HG03439 (cell line): Measurements from ENCODE around the gene VAC14.

ENCODE experiments used
- ATAC-seq: cut with Tn5 transposase; IDR thresholded peaks from one replicate; pipeline ENCODE4 v1.9.1; 2021; ENCODE audit warnings: mild to moderate bottlenecking, moderate library complexity; ENCODE audit not compliant: unreplicated experiment

Gene VAC14

DNA sequence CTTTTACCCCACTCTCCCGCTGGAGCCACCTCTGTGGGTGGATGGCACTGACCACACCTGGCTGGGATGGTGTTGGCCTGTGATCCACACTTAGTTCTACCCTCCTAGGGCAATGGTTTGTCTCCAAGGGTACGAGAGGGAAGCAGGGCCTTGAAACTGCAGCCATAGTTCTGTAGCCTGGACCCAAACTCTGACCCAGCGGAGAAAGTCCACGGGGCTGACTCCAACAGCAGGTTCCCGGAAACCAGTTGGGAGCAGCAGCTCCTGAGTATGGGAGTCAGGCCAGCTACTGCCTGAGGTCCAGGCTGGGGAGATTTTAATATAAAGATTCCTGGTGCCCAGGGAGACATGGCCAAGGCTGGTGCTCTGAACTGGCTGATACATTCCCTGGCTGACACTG lies 91.5 kb downstream of the VAC14 start:
- no peak for ATAC-seq

DNA sequence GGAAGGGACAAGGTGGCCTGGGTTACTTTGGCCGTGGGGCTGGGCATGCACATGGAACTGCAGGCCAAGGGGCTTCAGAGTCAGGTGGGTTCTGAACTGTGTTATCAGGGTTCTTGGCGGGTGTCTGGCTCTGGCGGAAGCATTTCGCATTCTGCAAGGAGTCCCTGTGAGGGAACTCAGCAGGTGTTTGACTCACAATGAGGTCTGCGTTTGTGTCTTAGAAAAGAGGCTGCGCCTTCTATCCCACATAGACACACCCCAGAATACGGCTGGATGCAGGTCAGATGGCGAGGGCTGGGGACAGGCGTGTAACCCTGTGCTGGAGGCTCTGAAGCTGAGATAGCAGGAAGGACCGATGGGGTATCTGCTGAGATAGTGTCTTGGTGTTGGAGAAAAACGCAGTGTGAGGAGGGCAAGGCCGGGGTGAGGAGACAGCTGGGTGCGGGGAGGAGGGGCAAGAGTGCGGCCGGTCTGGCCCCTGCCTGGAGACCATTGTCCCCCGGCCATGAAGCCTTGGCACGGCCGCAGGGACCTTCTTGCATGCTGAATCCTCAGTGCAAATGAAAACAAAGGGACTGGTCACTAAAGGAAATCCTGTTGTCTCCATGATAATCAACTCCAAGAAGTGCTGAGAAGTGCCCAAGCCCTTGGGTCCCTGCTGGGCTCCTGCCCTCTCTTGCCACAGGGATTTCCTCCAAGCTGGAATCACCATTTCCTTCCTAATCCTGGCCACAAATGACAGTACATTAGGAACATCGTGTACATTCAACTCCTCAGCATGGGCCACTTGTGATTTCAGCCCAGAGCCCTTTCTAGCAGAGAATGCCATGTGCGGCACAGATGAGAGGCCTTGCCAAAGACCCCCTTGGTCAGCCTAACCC lies 92.4 kb downstream of the VAC14 start:
- no peak for ATAC-seq

DNA sequence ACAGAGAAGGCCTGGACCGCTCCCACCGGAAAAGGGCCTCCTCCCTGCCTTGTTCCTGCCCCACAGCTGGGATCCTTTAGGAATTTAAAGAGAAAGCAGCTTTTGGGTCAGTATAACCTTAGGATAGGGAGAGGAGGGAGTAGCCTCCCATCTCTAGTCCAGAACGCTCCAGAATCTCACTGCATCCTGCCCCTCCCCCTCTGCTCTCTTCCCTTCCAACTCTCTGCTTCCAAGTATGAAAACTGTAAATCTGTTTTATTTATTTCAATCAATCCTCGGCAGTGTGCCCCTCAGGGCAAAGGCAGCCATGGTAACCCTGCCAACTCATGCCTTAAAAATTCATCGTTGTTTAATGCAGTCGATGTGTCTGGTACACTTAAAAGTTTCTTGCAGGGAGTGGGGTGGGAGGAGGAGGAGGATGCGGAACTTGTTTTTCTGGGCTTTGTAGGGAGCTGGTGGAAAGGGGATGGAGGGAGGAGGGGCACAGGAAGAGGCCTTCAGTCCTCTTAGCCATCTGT lies 94.0 kb downstream of the VAC14 start:
- no peak for ATAC-seq

DNA sequence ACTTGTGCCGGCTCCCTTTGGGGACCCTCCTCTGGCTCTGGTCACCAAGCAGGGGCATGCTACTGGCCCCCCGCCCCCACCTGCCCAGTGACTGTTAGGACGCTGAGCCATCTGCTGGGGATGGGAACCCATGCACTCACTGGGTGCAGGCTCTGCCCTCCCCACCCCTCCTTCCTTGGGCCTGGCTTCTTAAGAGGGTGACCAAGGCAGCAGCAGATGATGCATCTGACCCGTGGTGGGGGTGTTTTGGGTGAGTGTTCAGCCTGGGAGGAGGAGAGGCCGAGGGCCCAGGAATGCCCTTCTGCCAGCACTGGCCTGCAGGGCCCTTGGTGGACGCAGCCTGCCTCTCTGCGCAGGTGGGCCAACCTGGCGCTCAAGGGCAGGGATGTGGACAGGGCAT lies 95.9 kb downstream of the VAC14 start:
- no peak for ATAC-seq

DNA sequence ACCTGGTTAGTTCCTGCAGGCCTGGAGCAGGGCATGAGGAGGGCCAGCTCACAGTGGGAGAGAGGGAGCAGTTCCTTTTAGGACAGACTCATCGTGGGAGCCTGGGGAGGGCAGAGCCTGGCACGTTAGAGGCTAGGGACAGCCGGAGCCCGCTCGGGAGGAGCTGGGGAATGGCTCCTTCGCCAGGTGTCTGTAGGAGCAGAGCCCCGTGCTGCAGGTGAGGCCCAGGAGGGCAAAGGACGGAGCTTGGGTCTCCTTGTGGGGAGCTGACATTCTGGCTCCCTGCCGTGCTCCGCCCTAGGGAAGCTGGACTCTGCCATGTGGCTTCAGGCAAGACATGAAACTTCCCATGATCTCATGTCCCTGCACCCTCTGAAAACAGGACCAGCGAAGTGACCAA lies 96.4 kb downstream of the VAC14 start:
- no peak for ATAC-seq

DNA sequence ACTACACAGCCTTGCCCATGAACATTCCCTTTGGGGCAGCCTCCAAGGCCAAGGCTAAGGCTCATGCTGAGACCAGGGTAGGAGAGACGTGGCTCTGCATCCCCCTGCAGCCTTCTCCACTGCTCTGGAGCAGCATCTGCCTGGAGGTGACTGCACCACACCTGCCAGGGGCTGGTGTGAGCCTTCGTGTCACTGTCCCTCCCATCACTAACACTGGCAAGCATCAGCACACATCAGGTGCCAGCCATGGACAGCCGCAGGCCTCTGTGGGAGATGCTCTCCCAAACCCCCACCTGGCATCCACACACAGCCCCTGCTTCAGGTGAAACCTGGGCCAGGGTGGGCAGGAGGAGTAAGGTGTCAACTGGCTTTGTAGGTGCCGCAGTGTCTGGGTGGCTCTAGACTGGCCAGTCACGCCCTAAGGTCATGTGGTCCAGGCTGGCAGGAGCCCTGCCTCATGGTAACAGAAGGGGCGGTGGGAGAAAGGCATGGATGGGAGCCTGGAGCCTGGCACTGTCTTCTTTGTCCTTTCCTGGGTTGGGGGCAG lies 97.0 kb downstream of the VAC14 start:
- no peak for ATAC-seq

DNA sequence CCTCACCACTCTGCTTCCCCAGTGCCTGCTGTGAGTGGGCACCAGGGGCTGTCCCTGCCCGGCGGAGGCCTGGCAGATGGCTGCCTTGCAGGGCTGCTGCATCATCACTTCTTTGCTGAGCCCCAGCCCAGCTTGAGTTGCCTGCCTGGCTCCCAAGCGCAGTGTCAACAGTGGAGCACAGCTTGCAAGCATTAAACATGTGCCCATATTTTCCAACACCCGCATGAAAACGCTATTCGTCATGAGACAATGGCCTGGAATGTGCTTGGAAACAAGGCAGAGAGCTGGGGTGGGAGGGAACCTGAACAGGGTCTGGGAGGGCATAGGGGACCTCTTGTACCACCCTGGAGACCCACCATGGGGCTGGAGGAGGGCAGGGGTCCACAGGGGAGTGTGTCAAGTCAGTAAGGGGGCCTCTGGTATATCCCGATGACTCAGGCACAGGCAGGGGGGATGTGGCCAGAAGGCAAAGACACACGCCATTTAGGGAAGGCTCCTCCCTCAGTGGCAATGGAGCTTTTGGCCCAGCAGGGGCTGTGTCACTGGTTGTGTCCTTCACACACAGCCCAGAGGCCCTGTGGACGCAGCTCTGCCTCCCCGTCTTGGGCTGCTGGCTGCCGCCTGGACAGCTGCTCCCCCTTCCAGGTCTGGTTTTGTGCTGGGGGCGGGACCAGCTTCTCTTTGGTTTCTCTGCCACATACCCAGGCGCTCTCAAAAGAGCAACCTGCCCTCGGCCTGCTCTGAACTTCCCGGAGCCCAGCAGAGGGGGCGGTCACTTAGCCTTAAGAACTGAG lies 97.7 kb downstream of the VAC14 start:
- ATAC-seq: no peak

DNA sequence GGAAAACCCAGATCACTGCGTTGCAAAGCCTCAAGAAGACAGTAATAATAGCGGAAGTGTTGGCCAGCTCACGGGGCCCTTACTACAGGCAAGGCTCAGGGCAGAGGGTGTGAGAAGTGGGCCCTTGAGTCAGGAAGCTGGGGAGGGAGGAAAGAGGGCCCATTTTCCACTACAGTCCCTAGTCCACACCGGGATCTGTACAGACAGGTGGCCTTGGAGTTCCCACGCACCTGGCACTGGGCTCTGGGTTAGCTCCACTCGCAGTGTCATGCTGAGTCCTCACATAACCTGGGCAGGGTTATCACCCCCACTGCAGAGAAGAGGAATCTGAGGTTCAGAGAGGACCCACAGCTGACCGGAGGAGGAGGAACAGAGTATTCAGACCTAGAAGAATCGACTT lies 98.3 kb downstream of the VAC14 start:
- ATAC-seq: no peak

DNA sequence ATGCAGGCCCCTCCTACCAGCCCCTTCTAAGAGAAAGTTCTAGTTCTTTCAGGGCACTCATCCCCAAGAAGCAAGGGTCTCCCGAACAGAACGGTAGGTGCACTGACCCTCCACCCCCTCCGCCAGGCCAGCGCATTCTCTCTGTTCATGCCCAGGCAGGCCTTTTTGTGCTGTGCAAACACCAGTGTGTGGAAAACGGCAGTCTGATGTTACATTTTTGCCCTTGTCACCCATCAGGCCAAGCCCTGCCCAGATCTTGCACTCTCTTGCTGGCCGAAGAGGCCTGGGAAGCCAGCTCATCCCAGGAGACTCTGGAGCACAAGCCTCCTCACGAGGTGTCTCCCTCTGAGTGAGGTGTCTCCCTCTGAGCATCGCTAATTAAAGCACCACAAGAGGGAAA lies 99.0 kb downstream of the VAC14 start:
- ATAC-seq: no peak

DNA sequence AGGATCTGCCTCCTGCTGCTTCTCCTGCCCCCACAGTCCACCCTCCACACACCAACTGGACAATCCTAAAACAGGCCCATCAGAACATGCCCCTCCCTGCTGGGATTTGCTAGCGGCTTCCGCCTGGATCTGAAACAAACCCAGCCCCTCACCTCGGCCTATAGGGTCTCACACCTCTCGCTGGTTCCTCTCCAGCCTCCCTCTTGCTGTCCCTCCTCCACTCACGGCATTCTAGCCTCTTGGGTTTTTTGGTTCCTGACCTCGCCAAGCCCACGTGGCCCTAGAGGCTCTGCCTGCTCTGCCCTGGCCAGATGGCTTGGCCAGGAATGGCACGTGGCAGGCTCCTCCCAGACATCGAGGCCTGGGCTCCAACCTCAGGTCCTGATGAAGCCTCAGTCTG lies 99.4 kb downstream of the VAC14 start:
- no peak for ATAC-seq

DNA sequence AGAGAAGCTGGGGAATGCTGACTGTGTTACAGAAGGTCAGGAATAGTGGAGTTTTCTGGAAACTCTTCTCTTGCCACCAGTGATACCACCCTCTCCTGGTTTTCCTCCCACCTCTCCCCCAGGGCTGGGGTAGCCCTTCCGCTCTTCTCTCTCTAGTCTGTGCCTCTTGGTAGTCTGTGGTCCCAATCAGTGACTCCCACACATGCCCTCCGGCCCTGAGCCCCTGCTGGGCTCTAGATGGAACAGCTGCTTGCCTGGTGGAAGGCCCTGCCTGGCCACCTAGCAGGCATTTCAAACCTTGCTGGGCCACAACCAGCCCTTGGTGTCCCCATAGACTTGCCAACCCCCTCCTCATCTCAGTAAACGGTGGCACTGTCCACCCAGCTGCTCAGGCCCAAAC lies 99.9 kb downstream of the VAC14 start:
- ATAC-seq: no peak

DNA sequence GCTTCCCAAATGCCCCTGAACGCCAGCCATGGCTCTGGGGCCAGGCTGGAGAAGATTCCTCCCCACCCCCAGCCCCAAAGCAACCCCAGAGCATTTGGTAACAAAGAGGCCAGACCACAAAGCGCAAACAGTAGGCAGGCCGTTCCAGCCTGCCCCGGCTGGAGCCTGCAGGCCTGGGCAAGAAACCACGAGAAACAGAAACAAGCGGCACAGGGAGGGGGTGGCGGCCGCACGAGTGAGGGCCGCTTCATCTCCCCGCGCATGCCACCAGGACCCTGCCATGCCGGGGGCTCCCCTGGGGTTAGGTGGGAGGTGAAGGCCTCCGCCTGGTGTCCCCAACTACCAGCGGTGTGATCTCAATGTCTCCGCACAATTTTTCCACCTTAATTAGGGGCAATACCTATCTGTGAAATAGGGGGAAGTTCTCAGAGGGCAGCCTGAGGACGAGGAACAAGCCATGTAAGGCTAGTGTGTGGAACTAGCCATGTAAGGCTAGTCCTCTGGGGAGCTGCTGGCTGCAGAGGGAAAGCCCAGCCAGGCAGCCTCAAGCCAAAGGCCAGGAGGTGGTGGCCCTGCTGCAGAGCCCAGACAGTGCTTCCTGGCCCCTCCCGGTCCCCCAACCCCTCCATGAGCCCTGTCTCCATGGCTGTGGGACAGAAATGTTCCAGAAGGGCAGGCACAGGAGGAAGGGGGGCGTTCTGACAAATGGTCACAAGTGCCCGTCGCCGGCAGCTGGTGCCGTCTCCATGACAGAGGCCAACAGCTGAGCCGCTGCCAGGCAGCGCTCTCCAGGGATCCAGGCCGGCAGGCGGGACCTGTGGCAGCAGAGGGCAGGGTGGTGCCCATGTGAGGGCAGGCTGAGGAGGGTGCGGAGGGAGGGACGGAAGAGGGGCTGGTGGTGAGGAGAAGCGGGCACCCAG lies 100.6 kb downstream of the VAC14 start:
- ATAC-seq: no peak

DNA sequence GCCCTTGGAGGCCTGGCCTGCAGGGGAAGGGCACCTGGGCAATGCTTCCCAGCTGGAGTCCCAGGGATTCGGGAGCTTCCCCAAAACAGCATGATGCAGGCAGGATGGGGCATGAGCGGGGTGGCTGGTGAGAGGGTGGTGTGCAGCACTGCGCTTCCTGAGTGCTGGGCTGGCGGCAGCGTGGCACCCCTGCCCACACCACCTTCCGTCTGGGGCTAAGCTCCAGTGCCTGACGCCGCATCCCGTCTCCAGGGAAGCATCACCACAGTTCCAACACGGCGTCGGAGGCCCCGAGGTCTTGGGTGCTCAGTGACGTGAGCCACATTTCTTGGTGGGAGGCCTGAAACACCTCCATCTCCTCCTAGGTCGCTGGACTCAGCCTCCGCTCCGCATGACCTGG lies 101.3 kb downstream of the VAC14 start:
- ATAC-seq: no peak

DNA sequence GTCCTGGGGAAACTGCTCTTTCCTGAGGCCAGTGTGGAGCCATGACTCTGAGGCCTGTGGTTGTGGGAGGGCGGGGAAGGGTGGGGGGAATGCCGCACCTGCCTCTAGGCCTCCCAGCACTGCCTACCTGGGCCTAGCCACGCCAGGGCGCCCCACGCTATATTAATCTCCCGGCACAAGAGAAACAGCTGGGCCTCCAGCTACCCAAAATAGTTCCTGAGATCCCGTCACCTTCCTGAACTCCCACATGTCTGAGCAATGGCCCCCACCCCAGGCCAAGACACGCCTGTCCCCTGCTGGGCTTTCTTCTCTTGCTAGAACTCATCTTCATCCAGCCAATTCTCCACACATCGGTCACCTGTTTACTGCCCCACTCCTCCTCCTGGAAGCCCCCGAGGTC lies 102.1 kb downstream of the VAC14 start:
- no peak for ATAC-seq

DNA sequence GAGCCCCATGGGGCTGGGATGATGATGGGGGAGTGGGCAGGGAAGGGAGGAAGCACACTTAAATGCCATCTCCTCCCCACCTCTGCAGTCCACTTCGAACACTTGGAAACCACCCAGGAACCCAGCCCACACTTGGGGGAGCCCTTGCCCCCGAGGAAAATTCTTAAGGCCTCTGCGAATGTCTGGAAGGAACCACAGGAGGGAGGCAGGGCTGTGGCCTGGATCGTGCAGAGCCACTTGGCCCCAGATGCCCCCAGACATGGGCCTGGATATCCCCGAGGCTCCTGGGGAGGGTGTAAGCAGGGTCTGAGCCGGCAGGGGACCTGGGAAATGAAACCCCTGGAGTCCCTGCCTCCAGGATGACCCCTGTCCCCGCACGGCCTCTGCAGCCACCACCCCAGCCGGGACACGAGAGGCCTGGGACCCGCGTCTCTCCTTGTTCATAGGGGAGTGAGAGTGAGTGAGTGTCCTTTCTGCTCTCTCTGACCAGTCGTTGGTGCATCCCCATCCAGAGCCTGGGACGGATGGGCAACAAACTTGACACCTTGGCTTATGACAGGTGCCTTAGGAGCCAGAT lies 103.3 kb downstream of the VAC14 start:
- ATAC-seq: no peak

DNA sequence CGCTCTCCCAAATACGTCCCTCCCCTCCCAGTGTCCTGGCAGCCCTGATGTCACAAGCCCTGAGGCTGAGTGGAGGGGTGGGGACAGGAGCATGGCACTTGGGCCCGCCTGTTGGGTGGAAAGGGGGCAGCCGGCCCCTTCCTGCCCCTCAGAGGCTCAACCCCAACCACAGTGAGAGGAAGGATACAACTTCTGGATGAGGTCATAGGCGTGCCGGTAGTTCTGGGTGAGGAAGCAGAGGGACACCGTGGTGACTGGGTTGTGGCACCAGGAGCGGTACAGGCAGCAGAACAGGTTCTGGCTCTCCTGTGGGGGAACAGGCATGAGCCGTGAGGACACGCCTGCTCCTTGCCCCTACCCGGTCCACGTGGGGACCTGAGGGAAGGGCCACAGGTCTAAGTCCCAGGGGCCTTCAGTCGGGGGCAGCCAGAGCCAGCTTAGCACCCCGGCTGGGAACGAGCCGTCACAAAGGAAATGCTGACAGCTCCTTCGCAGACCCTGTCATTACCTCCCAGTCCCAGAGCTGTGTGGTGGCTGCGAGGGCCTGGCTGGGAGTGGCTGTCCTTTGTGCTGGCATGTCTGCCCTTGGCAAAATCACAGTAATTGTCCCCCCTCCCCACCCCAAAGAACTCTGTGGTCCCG lies 103.9 kb downstream of the VAC14 start:
- ATAC-seq: no peak

DNA sequence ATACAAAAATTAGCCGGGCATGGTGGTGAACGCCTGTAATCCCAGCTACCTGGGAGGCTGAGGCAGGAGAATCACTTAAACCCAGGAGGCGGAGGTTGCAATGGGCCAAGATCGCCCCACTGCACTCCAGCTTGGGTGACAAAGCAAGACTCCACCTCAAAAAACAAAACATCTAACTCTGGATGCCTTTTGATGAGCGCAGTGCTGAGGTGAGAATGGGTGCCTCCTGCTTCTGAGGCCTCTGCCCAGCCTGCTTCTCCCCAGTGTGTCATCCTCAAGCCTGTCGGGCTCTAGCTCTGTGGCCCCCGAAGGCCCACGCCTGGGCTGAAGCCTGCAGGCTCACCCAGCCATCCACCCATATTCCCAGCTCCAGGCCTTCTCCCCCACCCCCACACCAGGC lies 104.6 kb downstream of the VAC14 start:
- no peak for ATAC-seq

DNA sequence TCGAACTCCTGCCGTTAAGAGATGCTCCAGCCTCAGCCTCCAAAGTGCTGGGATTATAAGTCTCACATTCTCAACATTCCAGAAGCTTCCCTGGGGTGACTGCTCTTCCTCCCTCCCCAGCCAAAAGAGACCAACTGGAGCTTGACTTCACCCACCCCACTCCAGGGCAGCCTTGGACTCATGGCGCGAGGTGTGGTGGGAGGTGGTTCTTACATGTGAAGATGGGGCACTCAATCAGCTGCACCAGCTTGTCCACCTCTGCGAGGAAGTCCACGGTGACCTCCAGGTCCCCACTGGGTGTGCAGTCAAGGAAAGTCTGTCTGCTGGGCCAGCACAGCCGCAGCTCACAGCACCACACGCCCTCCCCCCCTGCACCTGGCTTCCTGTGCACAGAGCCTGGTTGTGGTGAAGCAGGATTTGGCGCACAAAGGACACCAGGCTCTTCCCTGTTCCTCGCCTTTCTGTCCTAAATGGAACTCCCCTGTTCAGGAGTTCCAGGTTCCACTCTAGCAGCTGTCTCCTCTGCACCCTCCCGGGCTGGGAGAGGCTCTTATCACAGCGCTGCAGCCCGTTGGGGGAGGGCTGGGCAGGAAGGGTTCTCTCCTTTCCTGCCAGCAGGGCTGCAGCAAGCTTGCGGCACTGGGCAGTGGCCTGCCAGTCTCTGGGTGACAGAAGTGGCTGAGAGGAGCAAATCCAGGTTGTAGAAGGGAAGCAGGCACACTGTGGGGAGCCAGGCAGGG lies 105.5 kb downstream of the VAC14 start:
- ATAC-seq: no peak

DNA sequence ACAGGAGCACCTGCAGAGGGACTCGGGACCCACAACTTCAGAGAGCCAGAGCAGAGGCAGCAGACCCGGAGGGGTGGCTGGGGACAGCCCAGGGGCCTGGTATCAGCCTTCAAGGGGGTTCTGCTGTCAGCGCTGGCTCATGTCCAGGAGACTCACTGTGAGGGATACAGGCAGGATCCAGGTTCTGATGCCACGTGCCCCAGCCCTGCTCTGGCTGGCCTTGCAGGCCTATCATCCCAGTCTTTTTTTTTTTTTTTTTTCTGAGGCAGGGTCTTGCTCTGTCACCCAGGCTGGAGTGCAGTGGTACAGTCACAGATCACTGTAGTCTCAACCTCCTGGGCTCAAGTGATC lies 106.1 kb downstream of the VAC14 start:
- no peak for ATAC-seq
